ENCODE data around the gene NOX5. TPM values are rescaled to one million over a fixed set of nuclear protein-coding genes. Genes with fewer than 3 reads are reported as not detected.

NOX5 gene
- total and polyA plus RNA-seq, 10 of the 15 experiments (the other 5 are each of a cell fraction or from before 2014, with no cell fraction given), result not detected

DNA sequence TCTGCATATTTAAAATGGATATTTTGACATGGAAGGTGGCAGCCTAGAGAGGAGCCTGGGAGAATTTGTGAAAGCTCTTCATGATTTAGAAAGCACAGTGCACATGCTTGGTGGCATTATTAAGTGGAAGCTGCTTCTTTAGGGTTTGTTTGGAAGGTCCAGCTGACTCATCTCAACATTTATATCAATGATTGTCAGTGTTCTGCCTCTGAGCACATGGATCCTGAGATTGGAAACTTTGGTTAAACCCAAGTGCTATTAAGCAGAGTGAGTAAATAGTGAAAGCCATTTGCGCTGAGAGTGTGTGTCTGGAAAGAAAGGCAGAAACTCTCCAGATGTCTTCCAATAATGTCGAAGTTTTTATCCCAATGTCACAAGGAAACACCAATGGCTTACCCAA, 7.4 kb downstream of the NOX5 start:
- H3K27me3 ChIP-seq (replicated peaks in 1 of 2; ENCODE audit: control insufficient read depth in 2 of 2, insufficient read depth in 2 of 2, low read length in 1 of 2), result no peaks in the 10 kb centered on the region; a peak in 1 of 4 replicates
- no peak overlapping the region for H3K4me3 ChIP-seq
- no peak overlapping the region for H2AFZ ChIP-seq (ENCODE audit: control insufficient read depth, low read depth, low read length)
- RAD21 ChIA-PET (ENCODE audit: unreplicated experiment), result no interaction called here
- in situ Hi-C loops (cut with MboI), result no loop called here
- H3K9ac ChIP-seq (ENCODE audit: control insufficient read depth, insufficient read depth, low read length), result no peak overlapping the region
- H3K27ac ChIP-seq (ENCODE audit: control insufficient read depth, insufficient read depth), result no peak overlapping the region
- H4K20me1 ChIP-seq (ENCODE audit: control insufficient read depth, insufficient read depth), result no peaks in the 10 kb centered on the region
- DNase-seq (ENCODE audit: low read depth, low spot score) (no peak), FAIRE-seq (no peak), ATAC-seq (no peak)
- no peak overlapping the region for H3K4me2 ChIP-seq (ENCODE audit: control insufficient read depth, insufficient read depth)
- H3K9me3 ChIP-seq (replicated peaks; ENCODE audit: control insufficient read depth, insufficient read depth, low read length), result no peaks in the 10 kb centered on the region
- no peaks in the 10 kb centered on the region for H3K79me2 ChIP-seq (ENCODE audit: control insufficient read depth, insufficient read depth, low read length)
- H3K36me3 ChIP-seq (ENCODE audit: control insufficient read depth in 2 of 2, insufficient read depth in 2 of 2, low read length in 1 of 2), result no peaks in the 10 kb centered on the region
- CTCF ChIA-PET, result interaction anchor here (0.6 kb wide), 1 partner anchor 12 kb away, joined by 3 read pairs; no protein-coding TSS in a partner anchor
- no peak for TF ChIP-seq SMAD1 (IDR thresholded peaks at IDR 0.05; ENCODE audit: low read depth, partially characterized antibody)
- POLR2A ChIA-PET, result no interaction called here
- SMC1A ChIA-PET (ENCODE audit: uncharacterized antibody, unreplicated experiment), result no interaction called here
- 55% methylated on average over 2 of the region's 2 CpGs for WGBS (ENCODE audit: insufficient coverage, insufficient replicate concordance, low lambda C conversion rate, missing lambda C conversion rate)
- intact Hi-C loops (cut with micrococcal nuclease; ENCODE audit: unreplicated experiment), result no loop called here
- BruUV-seq (replicated peaks), result no TSS peak
- H3K4me1 ChIP-seq (ENCODE audit: control insufficient read depth, insufficient read depth, low read length), result no peaks in the 10 kb centered on the region

DNA sequence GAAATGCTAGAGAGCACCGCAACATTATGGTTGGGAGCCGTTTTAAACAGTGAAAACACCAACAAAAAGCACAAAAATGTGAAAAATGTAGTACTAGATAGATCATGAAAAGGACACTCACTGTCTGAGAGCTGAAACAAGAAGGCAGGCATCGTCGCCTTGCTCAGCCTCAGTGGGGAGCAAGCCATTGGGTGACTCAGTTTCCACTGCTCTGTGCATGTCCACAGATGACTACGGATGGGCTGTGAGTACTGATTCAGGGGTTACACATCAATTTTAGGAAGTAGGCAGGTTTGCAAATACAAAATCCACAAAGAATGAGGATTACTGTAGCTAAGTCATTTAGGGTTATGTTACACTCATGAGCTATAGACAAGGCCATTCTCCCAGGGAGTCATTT, 10.8 kb downstream of the NOX5 start:
- Histone ChIP-seq H3K9me3 (replicated peaks; ENCODE audit: control insufficient read depth, insufficient read depth, low read length) (no peaks in the 10 kb centered on the region), H3K27ac (ENCODE audit: control insufficient read depth, insufficient read depth) (no peak overlapping the region), H3K9ac (ENCODE audit: control insufficient read depth, insufficient read depth, low read length) (no peak overlapping the region), H3K4me1 (ENCODE audit: control insufficient read depth, insufficient read depth, low read length) (no peaks in the 10 kb centered on the region), H3K4me2 (ENCODE audit: control insufficient read depth, insufficient read depth) (no peak overlapping the region), H3K36me3 (ENCODE audit: control insufficient read depth in 2 of 2, insufficient read depth in 2 of 2, low read length in 1 of 2) (no peaks in the 10 kb centered on the region), H4K20me1 (ENCODE audit: control insufficient read depth, insufficient read depth) (no peaks in the 10 kb centered on the region), H3K79me2 (ENCODE audit: control insufficient read depth, insufficient read depth, low read length) (no peaks in the 10 kb centered on the region), H3K27me3 (replicated peaks in 1 of 2; ENCODE audit: control insufficient read depth in 2 of 2, insufficient read depth in 2 of 2, low read length in 1 of 2) (no peaks in the 10 kb centered on the region; a peak in 1 of 4 replicates), H3K4me3 (no peak overlapping the region), H2AFZ (ENCODE audit: control insufficient read depth, low read depth, low read length) (no peak overlapping the region)
- CTCF ChIA-PET, result interaction anchor here (1.0 kb wide), 1 partner anchor 9 kb away, joined by 3 read pairs; no protein-coding TSS in a partner anchor
- FAIRE-seq (no peak), ATAC-seq (no peak), DNase-seq (ENCODE audit: low read depth, low spot score) (no peak)
- SMC1A ChIA-PET (ENCODE audit: uncharacterized antibody, unreplicated experiment), result interaction anchor here (0.8 kb wide), 1 partner anchor 36 kb away, joined by 4 read pairs; no protein-coding TSS in a partner anchor
- WGBS (ENCODE audit: insufficient coverage, insufficient replicate concordance, low lambda C conversion rate, missing lambda C conversion rate), result 18% methylated on average over 5 of the region's 5 CpGs
- in situ Hi-C loops (cut with MboI), result no loop called here
- TF ChIP-seq EGR1 (IDR thresholded peaks at IDR 0.05; ENCODE audit: borderline replicate concordance in 1 of 2, low read depth in 2 of 2, low read length in 2 of 2), result no peak
- TF ChIP-seq EP300 (IDR thresholded peaks at IDR 0.05; ENCODE audit: borderline replicate concordance in 1 of 2, control insufficient read depth in 1 of 2, low read depth in 2 of 2, low read length in 2 of 2), result no peak
- TF ChIP-seq E2F4 (IDR thresholded peaks at IDR 0.05; ENCODE audit: low read depth, low read length), result no peak
- TF ChIP-seq POLR2AphosphoS2 (IDR thresholded peaks at IDR 0.05; ENCODE audit: low read depth, low read length), result no peak
- TF ChIP-seq CREM (IDR thresholded peaks at IDR 0.05; ENCODE audit: low read depth), result no peak
- TF ChIP-seq EZH2 (IDR thresholded peaks at IDR 0.05; ENCODE audit: borderline replicate concordance, control insufficient read depth, low read depth, low read length), result no peak
- no peak for TF ChIP-seq YBX1 (IDR thresholded peaks at IDR 0.05)
- TF ChIP-seq SREBF2 (IDR thresholded peaks at IDR 0.05; ENCODE audit: low read length), result no peak
- TF ChIP-seq, protein P1, sequence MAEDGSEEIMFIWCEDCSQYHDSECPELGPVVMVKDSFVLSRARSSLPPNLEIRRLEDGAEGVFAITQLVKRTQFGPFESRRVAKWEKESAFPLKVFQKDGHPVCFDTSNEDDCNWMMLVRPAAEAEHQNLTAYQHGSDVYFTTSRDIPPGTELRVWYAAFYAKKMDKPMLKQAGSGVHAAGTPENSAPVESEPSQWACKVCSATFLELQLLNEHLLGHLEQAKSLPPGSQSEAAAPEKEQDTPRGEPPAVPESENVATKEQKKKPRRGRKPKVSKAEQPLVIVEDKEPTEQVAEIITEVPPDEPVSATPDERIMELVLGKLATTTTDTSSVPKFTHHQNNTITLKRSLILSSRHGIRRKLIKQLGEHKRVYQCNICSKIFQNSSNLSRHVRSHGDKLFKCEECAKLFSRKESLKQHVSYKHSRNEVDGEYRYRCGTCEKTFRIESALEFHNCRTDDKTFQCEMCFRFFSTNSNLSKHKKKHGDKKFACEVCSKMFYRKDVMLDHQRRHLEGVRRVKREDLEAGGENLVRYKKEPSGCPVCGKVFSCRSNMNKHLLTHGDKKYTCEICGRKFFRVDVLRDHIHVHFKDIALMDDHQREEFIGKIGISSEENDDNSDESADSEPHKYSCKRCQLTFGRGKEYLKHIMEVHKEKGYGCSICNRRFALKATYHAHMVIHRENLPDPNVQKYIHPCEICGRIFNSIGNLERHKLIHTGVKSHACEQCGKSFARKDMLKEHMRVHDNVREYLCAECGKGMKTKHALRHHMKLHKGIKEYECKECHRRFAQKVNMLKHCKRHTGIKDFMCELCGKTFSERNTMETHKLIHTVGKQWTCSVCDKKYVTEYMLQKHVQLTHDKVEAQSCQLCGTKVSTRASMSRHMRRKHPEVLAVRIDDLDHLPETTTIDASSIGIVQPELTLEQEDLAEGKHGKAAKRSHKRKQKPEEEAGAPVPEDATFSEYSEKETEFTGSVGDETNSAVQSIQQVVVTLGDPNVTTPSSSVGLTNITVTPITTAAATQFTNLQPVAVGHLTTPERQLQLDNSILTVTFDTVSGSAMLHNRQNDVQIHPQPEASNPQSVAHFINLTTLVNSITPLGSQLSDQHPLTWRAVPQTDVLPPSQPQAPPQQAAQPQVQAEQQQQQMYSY (CRISPR knock-in tag; IDR thresholded peaks at IDR 0.05), result no peak
- BruUV-seq (replicated peaks), result no TSS peak
- POLR2A ChIA-PET, result no interaction called here
- intact Hi-C loops (cut with micrococcal nuclease; ENCODE audit: unreplicated experiment), result no loop called here
- RAD21 ChIA-PET (ENCODE audit: unreplicated experiment), result no interaction called here
